Glomerular endothelial cell (primary cell): Measurements from ENCODE around the gene PIK3R2. TPM values are rescaled to one million over a fixed set of nuclear protein-coding genes. Genes with fewer than 3 reads are reported as not detected.

Experiments used
- DNase-seq: peaks from one replicate; pipeline ENCODE4 v3.0.0-alpha.2; 2011; ENCODE audit warnings: low read depth, low spot score; ENCODE audit errors: extremely low read depth
- total RNA-seq: library from RNA; depleted of rRNA; stranded (reverse); fragments of >200 nt; gene quantifications from 2 replicates; pipeline ENCODE4 v1.2.3, GENCODE V29; 2015

The PIK3R2 gene
- total RNA-seq, 1 donor from 2014 or later = 17.4 TPM

DNA sequence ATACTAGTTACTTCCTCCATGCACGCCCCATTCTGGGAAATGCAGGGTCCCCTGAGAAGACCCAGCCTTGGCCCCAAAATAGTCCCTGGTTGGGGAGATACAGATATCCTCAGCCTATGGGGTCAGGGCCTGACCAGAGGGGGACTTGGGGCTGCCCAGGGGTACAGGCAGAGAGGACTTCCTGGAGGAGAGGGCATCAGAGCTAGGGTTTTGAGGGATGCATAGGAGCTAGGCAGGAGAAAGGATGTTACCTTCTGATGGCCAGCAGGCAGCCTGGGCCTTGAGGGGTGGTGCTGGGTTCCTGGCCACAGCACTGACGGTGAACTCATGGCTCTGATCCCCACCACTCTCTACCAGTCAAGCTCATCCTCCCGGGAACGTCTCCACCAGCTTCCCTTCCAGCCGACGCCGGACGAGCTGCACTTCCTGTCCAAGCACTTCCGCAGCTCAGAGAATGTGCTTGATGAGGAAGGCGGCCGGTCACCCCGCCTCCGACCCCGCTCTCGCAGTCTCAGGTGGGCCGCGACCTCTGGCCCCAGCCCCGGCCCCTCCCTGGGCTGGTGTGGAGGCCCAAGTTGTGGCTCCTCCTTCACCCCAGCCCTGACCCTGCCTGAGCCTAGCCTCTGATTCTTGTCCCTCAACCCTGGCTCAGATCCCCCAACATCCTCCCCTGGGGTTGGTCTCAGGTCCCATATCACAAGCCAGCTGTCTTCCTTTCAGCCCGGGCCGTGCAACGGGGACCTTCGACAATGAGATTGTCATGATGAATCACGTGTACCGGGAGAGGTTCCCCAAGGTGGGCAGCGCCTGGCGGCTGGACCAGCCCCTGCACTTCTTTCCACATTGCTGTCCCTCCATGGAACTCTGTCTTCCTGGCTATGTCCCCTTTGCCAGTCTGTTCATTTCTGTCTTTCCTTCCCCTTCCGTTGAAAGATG lies 29.8 kb upstream of the PIK3R2 start:
- DNase-seq = no peak

DNA sequence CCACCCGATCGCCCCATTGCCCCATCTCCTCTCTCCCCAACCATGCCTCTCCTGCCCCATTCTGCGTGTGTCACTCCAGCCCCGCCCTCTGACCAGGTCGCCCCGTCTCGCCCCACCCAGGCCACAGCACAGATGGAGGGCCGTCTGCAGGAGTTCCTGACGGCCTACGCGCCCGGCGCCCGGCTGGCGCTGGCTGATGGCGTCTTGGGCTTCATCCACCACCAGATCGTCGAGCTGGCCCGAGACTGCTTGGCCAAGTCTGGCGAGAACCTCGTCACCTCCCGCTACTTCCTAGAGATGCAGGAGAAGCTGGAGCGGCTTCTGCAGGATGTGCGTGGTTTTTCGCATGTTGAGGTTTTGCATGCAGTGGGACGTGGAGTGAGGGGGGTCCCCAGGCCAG lies 29.1 kb upstream of the PIK3R2 start:
- no peak for DNase-seq

DNA sequence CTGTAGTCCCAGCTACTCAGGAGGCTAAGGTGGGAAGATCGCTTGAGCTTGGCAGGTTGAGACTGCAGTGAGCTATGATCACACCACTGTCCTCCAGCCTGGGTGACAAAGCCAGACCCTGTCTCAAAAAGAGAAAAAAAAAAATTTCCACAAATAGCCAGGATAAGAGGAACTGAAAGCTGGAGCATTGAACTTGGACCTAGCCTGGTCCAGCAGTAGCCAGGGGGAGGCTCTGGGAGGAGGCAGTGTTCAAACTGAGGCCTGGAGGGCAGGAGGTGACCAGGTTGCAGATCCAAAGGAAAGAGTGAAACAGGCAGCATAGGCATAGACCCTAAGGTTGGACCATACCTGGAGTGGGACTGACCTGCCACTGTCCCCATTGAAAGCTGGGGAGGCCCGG lies 26.9 kb upstream of the PIK3R2 start:
- DNase-seq = no peak

DNA sequence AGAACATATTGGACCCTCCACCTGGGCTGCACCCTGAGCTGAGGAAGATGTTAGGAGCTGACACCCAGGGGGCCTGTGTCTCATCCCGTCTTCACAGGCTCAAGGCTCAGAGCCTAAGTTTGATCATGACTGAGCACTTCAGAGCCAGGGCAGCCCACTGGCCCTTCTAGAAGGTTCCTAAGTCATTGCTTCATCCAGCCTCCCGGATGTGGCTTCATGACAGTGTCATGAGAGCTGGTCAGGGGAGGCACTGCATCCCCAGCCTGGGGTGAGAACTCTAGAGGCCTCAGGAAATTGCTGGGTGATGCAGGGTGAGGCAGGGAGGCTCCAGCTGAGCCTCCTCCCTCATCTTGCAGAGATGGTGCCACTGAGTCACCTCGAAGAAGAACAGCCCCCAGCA lies 24.9 kb upstream of the PIK3R2 start:
- no peak for DNase-seq

DNA sequence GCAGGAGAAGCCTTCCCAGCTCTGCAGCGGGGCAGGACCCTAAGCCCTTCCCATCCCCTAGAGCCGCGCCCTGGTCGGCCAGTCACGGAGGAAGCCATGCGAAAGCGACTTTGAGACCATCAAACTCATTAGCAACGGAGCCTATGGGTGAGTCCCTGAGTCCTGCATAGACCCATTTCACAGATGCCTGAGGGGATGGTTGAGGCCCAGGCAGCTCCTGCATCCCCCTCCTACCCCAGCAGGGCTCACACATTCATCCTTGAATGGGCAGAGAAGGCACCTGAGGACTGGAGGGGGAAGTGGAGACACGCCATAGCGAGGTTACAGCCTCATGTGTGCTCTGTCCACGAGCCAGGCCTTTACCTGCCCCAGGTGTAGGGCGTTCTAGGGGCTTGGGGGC lies 24.2 kb upstream of the PIK3R2 start:
- DNase-seq = no peak

DNA sequence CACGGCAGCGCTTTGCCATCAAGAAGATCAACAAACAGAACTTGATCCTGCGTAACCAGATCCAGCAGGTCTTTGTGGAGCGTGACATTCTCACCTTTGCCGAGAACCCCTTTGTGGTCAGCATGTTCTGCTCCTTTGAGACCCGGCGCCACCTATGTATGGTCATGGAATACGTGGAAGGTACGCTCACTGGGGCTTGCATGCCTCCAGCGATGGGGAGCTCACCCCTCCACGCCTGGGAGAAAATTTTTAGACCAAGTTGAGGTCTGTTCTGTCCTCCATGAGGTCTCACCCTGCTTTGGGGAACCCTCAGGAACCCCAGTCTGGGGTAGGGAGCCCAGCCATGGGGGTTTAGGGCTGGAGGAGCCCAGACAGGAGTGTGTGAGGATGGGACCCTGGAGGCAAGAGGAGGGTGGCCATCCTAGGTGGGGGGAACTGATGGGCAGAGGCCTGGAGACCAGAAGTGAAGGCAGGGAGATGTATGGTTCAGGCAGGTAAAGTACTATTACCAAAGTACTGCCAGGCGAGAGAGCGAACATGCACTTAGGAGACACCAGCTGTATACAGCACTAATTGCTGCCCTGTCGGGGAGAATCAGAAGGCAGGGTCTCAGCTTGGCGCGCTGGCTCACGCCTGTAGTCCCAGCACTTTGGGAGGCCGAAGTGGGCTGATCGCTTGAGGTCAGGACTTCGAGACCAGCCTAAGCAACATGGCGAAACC lies 22.3 kb upstream of the PIK3R2 start:
- DNase-seq = no peak

DNA sequence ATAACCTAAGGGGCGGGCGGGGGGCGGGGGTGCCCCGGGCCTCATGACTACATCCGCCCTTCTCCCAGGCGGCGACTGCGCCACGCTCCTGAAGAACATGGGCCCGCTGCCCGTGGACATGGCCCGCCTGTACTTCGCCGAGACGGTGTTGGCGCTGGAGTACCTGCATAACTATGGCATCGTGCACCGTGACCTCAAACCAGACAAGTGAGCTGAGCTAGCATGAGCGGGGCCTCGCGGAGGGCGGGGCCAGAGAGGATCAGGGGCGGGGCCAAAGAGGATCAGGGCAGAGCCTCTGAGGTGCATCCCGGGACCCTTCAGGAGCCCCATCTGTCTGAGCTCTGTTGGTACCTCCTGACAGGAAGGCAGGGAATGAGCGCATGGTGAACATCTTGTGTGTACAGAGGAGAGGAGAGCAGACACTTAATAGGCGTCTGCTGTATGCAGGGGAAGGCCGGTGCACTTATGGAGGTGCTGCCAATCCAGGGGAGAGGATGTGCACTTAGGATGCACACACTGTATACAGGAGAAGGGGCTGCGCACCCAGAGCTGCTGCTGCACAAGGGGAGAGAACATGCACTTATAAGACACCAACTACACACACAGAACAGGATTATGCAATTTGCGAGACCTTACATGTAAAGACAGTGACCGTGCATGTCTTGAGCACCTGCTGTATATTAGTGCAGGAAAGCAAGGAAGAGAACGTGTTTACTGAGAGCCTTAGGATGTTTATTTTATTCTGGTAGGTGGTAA lies 20.9 kb upstream of the PIK3R2 start:
- no peak for DNase-seq

DNA sequence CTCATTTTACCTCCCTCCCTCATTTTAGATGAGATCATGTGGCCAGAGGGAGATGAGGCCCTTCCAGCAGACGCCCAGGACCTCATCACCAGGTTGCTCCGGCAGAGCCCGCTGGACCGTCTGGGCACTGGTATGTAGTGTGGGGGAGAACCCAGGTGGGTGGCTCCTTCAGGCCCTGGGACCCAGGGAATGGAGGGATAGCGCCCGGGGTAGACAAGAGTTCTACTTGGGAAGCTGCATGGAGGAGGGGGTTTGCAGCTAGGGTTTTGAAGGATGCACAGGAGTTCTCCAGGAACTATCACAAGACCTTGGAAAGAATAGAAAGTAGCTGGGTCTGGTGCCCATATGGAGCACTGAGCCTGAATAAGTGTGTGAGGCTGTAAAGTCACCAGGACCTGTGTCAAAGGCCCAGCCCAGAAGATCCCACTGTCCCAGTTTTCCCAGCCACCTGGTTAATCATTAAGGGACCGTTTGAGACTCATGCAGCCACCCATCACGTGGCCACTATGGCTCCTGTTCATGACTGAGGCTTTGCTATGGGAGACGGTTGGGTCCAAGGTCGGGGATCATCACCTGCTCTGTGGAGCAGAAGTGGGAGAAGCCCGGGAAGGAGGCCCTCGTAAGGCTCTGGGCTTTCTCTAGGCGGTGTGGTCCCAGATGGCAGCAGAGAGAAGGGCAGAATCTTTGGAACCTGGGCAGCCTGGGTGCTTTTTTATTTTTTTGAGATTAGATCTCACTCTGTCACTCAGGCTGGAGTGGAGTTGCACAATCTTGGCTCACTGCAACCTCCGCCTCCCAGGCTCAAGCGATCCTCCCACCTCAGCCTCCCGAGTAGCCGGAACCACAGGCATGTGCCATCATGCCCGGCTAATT lies 17.0 kb upstream of the PIK3R2 start:
- DNase-seq = no peak

DNA sequence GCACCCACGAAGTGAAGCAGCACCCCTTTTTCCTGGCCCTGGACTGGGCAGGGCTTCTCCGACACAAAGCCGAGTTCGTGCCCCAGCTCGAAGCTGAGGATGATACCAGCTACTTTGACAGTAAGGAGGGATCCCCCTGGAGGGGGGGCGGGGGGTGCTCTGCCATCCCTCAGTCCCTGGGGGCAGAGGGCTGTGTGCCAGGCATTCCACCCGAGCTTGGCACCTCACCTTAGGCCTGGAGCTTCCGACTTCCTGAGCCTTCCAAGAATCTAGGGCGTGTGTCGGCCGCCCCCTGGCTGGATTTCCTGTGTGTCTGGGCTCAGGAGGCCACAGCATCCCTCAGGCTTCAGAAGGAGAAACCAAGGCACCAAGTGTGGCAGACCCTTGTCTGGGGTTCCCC lies 15.7 kb upstream of the PIK3R2 start:
- no peak for DNase-seq

DNA sequence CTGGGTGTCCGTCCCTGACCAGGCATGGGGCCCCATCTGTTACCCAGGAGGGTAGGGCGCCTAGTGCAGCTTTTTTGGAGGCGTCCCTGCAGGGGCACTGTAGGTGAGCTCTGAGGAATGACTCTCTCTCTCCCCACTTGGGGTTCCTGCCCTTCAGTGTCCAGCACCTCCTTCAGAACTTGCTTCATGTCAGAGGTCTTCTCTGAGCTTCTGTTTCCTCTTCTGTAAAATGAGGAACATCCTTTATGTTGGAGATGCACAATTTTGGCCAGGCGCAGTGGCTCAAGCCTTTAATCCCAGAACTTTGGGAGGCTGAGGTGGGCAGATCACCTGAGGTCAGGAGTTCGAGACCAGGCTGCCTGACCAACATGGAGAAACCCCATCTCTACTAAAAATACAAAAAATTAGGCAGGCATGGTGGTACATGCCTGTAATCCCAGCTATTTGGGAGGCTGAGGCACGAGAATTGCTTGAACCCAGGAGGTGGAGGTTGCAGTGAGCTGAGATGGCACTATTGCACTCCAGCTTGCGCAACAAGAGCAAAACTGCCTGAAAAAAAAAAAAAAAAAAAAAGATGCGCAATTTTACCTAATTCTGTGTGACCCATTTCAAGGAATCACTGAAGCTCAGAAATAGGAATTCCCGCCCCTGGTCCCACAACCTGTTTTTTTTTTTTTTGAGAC lies 15.2 kb upstream of the PIK3R2 start:
- no peak for DNase-seq

DNA sequence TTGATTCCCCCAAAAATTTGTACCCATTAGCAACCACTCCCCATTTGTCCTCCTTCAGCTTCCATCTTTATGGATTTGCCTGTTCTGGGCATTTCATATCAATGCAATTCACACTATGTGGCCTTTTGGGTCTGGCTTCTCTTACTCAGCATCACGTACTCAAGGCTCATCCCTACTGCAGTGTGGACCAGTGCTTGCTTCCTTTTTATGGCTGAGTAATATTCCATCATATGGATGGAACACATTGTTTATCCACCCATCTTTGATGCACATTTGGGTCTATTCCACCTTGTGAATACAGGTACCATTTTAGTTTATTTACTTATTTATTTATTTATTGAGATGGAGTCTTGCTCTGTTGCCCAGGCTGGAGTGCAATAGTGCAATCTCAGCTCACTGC lies 12.5 kb upstream of the PIK3R2 start:
- DNase-seq = no peak

DNA sequence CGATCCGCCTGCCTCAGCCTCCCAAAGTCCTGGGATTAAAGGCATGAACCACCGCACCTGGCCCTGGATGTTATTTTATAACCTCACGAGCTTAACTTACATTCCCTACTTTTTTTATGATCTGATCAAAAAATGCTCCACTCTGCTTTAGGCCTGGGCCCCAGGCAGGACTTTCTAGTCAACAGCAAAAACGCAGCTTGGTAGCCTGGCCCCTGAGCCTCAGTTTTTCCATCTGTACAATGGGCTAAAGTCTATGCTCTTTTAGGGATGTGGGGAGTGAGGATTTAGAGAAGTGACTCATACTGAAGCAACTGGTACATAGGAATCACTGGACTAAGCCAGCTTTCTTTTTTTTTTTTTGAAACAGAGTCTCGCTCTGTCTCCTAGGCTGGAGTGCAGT lies 11.9 kb upstream of the PIK3R2 start:
- DNase-seq = no peak

DNA sequence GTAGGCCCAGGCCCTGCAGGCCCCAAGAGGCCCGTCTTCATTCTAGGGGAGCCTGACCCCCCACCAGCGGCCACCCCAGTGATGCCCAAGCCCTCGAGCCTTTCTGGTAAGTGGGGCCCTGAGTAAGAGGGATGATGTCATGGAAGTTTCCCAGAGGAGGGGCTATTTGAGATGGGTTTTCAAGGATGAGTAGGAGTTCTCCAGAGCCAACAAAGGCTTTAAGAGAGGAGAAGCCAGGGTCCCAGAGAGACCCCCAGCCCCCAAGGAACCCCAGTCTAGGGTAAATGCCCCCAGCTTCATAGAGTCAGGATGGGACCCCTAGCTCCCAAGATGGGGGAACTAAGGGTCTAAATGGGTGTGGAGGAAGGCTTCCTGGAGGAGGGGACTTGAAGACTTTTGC lies 9.1 kb upstream of the PIK3R2 start:
- no peak for DNase-seq

DNA sequence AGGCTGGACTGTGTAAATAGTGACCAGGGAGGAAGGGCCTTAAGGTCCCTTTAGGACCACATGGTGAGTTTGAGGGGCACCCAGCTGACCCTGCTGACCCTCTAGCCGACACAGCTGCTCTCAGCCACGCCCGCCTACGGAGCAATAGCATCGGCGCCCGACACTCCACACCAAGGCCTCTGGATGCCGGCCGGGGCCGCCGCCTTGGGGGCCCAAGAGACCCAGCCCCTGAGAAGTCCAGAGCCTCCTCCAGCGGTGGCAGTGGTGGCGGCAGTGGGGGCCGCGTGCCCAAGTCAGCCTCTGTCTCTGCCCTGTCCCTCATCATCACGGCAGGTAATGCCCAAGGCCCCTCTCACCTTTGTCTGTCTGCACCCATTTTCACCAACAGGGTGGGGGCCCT lies 8.6 kb upstream of the PIK3R2 start:
- no peak for DNase-seq

DNA sequence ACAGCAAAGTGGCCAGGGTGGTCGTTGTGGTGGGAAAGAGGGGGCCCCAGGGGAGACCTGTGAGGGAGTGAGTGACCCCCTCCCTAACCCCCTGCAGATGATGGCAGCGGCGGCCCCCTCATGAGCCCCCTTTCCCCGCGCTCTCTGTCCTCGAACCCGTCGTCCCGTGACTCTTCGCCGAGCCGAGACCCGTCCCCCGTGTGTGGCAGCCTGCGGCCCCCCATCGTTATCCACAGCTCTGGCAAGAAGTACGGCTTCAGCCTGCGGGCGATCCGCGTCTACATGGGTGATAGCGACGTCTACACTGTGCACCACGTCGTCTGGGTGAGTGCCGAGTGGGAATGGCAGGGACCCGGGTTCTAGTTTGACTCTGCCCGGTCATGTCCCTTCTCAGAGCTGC lies 8.1 kb upstream of the PIK3R2 start:
- DNase-seq = no peak

DNA sequence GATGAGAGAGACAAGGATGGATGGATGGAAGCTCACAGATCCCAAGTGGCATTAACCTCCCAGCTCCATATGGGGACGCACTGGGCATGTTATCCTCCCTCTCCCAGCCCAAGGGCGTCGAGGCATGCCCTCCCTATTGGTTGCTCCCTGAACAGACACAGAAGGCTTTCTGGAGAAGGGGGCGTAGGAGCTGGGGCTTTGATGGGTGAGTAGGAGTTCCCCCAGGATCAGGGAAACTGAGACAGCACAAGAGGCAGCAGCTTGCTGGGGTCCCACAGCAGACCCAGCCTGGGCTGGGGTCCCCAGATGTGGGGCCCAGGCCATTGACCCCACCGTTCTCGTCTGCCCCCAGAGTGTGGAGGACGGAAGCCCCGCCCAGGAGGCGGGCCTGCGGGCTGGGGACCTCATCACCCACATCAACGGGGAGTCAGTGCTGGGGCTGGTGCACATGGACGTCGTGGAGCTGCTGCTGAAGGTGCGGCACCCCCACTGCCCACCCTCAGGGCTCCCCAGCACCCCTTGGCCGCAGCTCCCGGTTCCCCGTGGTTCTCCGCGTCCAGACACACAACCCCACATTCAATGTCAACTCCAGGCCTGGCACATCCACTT lies 7.5 kb upstream of the PIK3R2 start:
- no peak for DNase-seq

DNA sequence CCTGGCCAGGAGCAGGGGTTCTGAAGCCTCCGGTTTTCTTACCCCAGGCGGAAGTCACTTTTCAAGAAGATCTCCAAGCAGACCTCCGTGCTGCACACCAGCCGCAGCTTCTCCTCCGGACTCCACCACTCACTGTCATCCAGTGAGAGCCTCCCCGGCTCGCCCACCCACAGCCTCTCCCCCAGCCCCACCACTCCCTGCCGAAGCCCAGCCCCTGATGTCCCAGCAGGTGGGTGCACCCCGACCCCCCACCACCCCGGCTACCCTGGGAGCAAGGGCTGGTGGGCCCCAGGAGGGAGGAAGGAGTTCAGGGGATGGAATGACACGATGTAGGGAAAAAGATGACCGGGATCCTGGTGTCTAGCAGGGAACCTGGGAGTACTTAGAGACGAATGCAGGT lies 5.6 kb upstream of the PIK3R2 start:
- DNase-seq = no peak

DNA sequence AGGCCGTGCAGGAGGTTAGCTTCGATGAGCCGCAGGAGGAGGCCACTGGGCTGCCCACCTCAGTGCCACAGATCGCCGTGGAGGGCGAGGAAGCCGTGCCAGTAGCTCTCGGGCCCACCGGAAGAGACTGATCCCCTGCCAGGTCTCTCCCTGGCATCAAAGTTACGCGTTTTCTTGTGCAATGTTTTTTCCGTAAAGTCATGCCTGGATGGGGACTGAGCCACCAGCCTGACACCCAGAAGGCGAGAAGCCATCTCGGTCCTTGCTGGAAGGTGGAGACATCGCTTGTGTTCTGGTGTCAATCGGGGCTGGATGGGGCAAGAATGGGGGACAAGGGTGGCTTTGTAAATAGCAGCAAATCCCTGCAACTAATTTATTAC lies 3.4 kb upstream of the PIK3R2 start:
- no peak for DNase-seq

DNA sequence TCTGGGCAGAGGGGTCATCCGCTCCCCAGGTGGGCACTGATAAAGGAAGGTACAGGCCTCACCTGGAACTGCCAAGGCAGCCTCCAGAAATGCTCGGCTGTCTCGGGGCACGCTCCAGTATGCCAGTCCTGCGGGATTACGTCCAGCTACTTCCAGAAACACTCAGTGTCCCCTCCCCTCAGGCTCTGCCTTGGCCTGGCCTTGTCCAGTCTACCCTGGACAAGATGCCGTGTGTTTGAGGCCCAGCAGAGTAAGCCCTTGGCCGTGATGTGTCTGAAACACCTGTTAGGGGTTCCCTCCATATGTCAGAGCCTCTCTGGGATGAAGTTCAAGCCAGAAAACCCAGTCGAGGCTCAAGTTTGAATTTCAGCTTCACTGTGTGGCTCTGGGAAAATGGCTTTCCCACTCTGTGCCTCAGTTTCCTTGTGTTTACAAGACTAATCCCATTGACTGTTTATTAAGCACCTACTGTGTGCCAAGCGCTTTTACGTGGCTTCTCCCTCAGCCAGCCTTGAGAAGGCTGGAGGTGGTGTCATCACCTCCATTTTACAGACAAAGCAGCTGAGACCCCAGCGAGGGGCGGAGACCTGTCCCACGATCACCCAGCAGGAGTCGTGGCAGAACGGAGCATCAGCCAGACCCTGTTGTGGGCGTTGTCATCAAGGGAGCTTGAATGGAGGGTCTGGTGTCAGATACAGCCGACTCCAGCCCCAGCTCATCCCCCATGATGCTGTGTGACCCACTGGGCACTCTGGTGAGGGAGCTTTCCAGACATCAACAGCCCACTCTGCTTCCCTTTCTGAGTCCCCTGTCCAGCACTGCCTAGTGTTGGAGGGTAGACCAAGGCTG lies 2.0 kb upstream of the PIK3R2 start:
- DNase-seq = no peak
